ENCODE results near the gene ZC3HAV1. TPM values are rescaled to one million over a fixed set of nuclear protein-coding genes. Genes with fewer than 3 reads are reported as not detected.

Gene ZC3HAV1
- total RNA-seq, 1 donor from 2014 or later: 44.6 TPM

GRCh38 chr7:139075031-139075652 lies 34.4 kb downstream of the ZC3HAV1 start:
- Mint-ChIP-seq H3K9me3 (ENCODE audit: low read depth) (no peaks in the 10 kb centered on the region), H3K36me3 (ENCODE audit: insufficient read depth) (peaks cover 34% of the 10 kb centered on the region), H3K27me3 (no peaks in the 10 kb centered on the region), H3K27ac (no peak overlapping the region), H3K4me3 (ENCODE audit: low read depth) (no peak overlapping the region), H3K4me1 (ENCODE audit: low read depth) (peaks cover 6% of the 10 kb centered on the region)
- DNase-seq (ENCODE audit: low spot score, unreplicated experiment): peak; percentile 21
- peak; percentile 89 for TF ChIP-seq CTCF (IDR thresholded peaks at IDR 0.05; ENCODE audit: unreplicated experiment)

DNA sequence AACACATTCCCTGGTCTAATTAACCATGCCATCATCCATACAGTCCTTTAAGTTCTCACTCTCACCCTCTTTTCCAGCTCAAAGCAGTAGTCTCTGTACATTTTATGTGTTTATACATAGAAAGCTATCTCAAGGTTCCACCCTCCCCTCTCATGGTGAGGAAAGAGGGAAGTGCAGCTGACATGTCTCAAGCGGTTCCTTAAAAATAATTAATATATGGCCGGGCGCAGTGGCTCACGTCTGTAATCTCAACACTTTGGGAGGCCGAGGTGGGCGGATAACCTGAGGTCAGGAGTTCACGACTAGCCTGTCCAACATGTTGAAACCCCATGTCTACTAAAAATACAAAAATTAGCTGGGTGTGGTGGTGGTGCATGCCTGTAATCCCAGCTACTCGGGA lies 36.7 kb downstream of the ZC3HAV1 start:
- peaks cover 33% of the 10 kb centered on the region for H3K36me3 Mint-ChIP-seq (ENCODE audit: insufficient read depth)
- H3K9me3 Mint-ChIP-seq (ENCODE audit: low read depth): no peaks in the 10 kb centered on the region
- no peaks in the 10 kb centered on the region for H3K27me3 Mint-ChIP-seq
- no peak for DNase-seq (ENCODE audit: low spot score, unreplicated experiment)
- H3K4me3 Mint-ChIP-seq (ENCODE audit: low read depth): no peak overlapping the region
- TF ChIP-seq CTCF (IDR thresholded peaks at IDR 0.05; ENCODE audit: unreplicated experiment): no peak
- H3K4me1 Mint-ChIP-seq (ENCODE audit: low read depth): peaks cover 6% of the 10 kb centered on the region
- no peak overlapping the region for H3K27ac Mint-ChIP-seq

DNA sequence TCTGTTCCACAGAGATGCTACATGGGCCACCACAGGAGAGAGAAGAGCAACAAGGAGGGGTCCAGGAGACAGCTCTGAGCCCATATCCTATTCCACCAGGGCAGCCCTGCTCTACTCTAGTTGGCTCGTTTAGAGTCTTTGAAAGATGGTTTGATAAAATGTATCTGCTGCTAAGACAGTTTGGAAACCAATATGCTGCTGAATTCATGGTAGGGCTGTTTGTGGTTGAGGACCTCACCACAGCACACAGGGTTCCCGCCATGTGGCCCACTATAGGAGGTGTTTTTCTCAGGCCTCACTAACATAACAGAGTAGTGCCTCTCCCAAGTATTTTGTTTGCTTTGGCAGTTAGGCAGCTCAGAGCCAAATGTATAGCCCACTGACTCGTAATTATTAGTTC lies 37.8 kb downstream of the ZC3HAV1 start:
- no peak for TF ChIP-seq CTCF (IDR thresholded peaks at IDR 0.05; ENCODE audit: unreplicated experiment)
- H3K4me1 Mint-ChIP-seq (ENCODE audit: low read depth): peaks cover 6% of the 10 kb centered on the region
- no peak overlapping the region for H3K4me3 Mint-ChIP-seq (ENCODE audit: low read depth)
- H3K27me3 Mint-ChIP-seq: no peaks in the 10 kb centered on the region
- no peak for DNase-seq (ENCODE audit: low spot score, unreplicated experiment)
- no peak overlapping the region for H3K27ac Mint-ChIP-seq
- peaks cover 34% of the 10 kb centered on the region for H3K36me3 Mint-ChIP-seq (ENCODE audit: insufficient read depth)
- H3K9me3 Mint-ChIP-seq (ENCODE audit: low read depth): no peaks in the 10 kb centered on the region

DNA sequence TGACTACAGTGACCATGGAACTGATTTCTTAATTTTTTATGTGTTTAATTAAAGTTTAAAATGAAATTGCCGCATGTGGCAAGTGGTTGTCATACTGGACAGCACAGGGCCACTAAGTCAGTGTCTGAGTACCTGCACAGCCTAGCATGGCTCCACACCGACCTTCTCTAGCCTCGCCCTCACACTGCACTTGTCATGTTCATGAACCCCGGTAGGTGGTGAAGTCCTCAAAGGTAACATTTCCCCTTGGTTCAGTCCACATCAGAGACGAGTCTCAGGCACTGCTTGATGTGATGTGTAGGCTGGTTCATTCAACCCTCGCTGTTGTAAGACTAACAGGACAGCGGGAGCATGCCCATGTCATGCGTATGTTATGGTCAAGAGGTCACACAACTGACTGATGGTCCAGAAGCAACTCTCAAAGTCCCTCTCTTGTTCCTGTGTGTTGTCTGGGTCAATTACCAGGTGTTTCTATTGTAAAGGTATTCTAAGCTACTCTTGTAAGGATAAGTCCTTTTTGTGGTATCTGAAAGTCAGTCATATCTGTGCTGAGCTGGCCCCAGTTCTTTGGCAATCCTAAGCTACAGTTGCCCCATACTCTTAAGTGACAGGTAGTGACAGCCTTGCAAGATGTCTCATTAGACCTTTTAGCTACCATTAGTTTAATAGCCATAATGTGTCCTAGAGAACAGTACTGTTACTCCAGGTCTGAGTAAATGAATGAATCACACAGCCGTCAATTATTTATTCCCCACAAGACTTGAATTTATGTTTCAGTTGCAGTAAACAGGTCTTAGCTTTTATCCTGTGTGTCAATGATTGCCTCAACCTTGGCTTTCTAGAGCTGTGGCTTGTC lies 40.7 kb downstream of the ZC3HAV1 start:
- TF ChIP-seq CTCF (IDR thresholded peaks at IDR 0.05; ENCODE audit: unreplicated experiment): no peak
- Mint-ChIP-seq H3K27ac (no peak overlapping the region), H3K36me3 (ENCODE audit: insufficient read depth) (peaks cover 32% of the 10 kb centered on the region), H3K27me3 (no peaks in the 10 kb centered on the region), H3K9me3 (ENCODE audit: low read depth) (no peaks in the 10 kb centered on the region), H3K4me3 (ENCODE audit: low read depth) (no peak overlapping the region), H3K4me1 (ENCODE audit: low read depth) (no peaks in the 10 kb centered on the region)
- DNase-seq (ENCODE audit: low spot score, unreplicated experiment): no peak

GRCh38 chr7:139066315-139066714 lies 43.2 kb downstream of the ZC3HAV1 start:
- H3K9me3 Mint-ChIP-seq (ENCODE audit: low read depth): no peaks in the 10 kb centered on the region
- no peak for DNase-seq (ENCODE audit: low spot score, unreplicated experiment)
- no peak for TF ChIP-seq CTCF (IDR thresholded peaks at IDR 0.05; ENCODE audit: unreplicated experiment)
- no peak overlapping the region for H3K4me3 Mint-ChIP-seq (ENCODE audit: low read depth)
- H3K4me1 Mint-ChIP-seq (ENCODE audit: low read depth): no peaks in the 10 kb centered on the region
- peak overlapping the region; percentile 9 for H3K27ac Mint-ChIP-seq
- no peaks in the 10 kb centered on the region for H3K27me3 Mint-ChIP-seq
- peaks cover 28% of the 10 kb centered on the region for H3K36me3 Mint-ChIP-seq (ENCODE audit: insufficient read depth)

Data from progenitor cell of endocrine pancreas (in vitro differentiated cells).